Pericardium fibroblast (primary cell): ENCODE results near the gene ZSCAN10. TPM values are rescaled to one million over a fixed set of nuclear protein-coding genes. Genes with fewer than 3 reads are reported as not detected.

ENCODE experiments used
- total RNA-seq: library from RNA; depleted of rRNA; stranded (reverse); fragments of >200 nt; gene quantifications from 2 replicates; pipeline ENCODE4 v1.2.3, GENCODE V29; 2015

The ZSCAN10 gene
- not detected in 2 replicates for total RNA-seq

DNA sequence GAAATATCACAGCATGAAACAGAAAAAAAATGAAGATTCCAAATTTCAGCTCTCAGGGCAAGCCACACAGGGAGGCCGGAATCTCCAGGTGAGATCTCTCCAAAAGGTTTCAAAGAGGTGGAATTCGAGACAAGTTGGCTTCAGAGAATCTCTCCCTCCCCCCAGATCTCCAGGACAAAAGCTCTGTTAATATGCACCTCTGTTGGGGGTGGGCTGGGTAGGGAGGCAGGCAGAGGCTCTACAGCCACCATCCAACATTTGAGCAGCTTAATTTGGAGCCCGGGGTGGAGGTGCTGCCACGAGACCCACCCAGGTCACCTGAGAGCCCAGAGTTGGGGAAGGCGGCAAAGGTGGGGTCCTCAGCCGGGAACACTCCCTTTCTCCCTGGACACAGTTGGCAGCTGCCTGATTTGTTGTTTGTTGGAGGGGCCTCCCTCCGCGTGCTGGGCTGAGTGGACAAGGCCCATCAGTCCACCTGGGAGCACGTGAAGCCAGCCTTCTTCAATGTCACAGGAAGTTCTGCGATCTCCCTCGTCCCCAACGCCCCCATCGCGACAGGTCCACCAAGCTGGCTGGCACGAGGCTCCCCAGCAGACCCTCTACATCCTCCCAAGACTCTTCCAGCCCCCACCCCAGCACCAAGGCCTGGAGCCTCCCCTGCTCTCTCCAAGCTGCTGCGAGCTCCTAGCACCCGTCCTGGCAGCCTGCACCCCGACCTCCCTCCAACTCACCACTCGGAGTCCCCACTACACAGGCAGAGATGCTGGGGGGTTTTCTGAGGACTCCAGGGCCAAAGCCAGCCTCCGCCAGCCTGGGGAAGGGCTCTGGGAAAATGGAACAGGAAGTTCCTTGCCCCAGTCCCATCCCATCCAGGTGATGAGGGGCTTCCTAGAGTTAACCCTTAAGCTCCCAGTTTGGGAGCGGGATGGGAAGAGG, at the start of gene ZSCAN10:
TSS of gene ZSCAN10 (minus strand) at position 836 of the 936 bp plus-strand sequence. CDS start 6,357 bp downstream, outside the sequence.

DNA sequence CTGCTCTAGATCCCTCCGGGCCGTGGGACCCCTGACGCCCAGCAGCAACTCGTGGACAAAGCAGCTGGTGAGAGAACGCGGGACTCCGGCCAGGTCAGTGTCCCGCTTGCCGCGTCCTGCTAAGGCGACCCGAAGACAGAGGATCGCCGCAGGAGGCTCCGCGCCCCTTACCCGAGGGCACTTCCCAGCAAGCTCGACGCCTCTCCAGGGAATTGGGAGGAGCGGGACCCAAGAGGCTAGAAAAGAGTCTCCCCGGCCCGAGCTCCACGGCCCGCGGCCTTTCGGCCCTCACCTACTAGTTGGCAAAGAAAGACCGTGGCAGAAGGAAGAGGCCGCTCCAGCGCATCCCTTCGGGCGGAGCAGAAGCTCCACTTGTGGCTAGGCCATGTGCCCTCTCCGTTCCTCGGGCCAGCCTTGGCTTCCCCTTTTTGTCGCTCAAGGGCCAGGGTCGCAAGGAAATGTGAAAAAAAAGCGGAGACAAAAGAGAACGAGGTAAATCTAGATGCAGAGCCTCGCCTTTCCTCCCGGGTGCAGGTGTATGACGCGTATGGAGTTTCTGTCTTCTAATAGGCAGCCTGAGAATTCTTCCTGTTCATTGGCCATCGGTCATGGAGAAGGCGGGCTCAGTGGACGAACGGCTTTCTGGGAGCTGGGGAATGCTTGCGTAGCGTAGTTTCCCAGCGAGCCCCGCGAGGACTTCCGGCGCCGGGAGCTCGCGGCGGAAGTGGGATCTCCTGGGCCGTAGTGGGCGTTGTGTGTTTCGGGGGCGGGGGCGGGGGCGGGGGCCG, 35.4 kb upstream of the ZSCAN10 start, which contains the start of gene ZNF213:
TSS of gene ZNF213 (plus strand) at position 692 of the 788 bp plus-strand sequence. CDS start 2,252 bp downstream, outside the sequence.

DNA sequence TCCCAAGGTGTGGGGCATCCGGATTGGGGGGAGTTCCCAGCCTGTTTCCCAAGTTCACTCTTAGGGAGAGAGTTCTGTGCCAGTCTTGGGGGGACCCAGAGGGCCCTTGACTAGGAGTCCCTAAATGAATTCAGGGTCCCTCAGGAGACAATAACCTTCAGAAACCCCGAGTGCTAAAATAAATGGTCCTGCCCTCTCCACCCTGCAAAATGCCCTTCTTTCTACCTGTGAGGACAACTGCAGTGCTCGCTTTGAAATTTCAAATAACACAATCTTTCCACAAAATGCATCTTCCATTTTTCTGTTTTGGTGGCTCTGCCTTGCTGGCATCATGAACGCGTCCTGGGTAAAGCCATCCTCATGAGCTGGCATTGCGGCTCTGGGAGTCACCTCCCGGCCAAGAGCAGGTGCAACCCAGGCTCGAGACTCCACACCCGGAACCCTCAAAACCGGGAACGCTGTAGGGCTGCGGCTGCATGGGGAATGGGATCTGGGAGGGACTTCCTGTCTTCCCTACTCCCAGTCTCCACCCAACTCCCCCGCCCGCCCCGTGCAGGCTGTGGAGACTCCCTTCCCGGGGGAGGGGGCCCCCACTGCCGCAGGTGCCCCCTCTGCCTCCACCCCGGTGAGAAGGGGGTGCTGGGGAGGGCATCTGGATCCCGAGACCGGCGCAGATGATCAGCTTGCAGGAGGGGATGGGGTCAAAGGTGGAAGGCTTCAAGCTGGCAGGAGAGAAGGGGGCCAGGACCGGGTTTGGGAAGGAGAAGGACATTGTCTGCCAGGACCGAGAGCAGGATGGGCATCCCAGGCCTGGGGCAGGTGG, 13.2 kb upstream of the ZSCAN10 start, which contains the start of gene ZNF205:
TSS of gene ZNF205 (plus strand) at position 529 of the 823 bp plus-strand sequence. CDS start 845 bp downstream, outside the sequence.

DNA sequence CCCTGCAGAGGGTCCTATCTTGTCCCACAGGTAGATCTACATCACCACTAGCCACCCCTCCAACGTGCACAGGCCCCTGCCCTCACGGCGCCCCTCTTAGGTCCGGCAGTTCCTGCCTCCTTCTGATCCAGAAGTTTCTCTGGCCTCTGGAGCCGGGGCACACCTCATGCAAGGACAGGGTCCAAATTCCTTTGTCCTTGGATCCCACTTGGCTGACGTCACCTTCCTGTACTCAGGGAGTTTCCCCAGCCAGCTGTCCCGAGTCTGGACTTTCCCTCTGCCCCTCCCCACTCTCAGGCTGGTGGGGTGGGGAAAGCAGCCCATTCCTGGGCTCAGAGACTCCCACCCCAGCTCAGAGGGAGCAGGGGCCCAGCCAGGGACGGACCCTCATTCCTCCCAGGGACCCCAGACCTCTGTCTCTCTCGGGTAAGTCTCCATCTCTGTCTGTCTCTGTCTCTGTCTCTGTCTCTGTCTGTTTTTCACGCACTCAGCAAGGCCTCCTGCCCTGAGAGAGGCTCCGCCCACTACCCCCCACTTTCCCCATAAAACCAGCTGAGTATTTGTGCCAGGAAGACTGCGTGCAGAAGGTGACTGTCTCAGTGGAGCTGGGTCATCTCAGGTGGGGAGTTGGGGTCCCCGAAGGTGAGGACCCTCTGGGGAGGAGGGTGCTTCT, 33.9 kb downstream of the ZSCAN10 start, which contains the start of gene IL32:
TSS of gene IL32 (plus strand) at position 572 of the 673 bp plus-strand sequence. CDS start 172 bp downstream, outside the sequence.

DNA sequence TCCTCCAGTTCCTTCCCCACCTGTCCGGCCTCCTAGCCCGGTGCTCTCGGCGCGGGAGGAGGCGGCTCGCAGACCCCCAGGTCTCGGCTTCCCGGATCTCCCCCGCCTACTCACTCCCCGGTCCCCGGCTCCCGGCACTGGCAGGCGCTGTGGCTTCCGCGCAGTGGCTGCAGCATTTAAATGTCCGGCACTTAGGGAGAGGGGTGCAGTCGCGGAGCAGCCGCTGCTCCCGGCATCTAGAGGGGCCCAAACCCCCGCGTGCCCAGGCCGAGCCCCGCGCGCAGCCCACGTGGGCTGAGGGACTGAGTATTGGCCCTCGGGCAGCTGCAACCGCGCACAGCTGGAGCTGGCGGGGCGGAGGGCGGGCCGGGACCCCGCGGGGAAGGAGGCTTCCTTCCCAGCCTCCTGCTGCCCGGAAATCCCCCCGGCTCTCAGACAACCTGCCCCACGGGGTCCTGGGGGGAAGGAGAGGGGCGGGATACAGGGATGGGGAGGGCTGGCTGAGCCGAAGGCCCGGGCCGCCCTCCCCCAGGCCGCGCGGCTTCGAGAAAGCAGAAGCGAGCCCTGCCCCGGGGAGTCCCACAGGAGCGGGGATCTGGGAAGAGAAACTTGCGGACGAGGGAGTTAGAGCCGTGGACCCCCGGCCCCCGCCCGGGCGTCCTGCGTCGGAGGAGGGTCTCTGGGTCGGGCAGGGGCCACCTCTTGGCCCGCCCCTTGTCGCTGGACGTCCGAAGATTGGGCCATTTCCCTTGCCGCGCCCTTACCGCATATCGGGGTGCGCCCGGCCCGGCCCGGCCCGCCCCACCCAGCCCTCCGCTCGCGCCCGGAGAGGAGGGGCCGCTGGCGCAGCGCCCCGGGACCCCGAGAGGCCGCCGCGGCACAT, 53.1 kb downstream of the ZSCAN10 start, which contains the start of gene MMP25:
TSS of gene MMP25 (plus strand) at position 804 of the 883 bp plus-strand sequence. CDS start 357 bp downstream, outside the sequence.

Other genes with a start within 250 kb of the ZSCAN10 start
- not detected in 2 replicates for gene PRSS22, start 241.1 kb downstream of the ZSCAN10 start, total RNA-seq
- gene FLYWCH2, start 216.1 kb downstream of the ZSCAN10 start, total RNA-seq = 74.9 and 165 TPM in 2 replicates
- 27.7 and 33.2 TPM in 2 replicates for gene FLYWCH1, start 187.4 kb downstream of the ZSCAN10 start, total RNA-seq
- 0.23 and 1.8 TPM in 2 replicates for gene KREMEN2, start 135.0 kb downstream of the ZSCAN10 start, total RNA-seq
- gene PAQR4, start 129.9 kb downstream of the ZSCAN10 start, total RNA-seq = 1.8 and 4.0 TPM in 2 replicates
- 2.7 and 3.0 TPM in 2 replicates for gene PKMYT1, start 118.8 kb downstream of the ZSCAN10 start, total RNA-seq
- gene CLDN9, start 86.4 kb downstream of the ZSCAN10 start, total RNA-seq = not detected in 2 replicates
- 0.12 and 0.51 TPM in 2 replicates for gene CLDN6, start 81.1 kb downstream of the ZSCAN10 start, total RNA-seq
- 70.5 and 162 TPM in 2 replicates for gene TNFRSF12A, start 78.9 kb downstream of the ZSCAN10 start, total RNA-seq
- 64.4 and 69.3 TPM in 2 replicates for gene HCFC1R1, start 75.4 kb downstream of the ZSCAN10 start, total RNA-seq
- gene THOC6, start 75.3 kb downstream of the ZSCAN10 start, total RNA-seq = 24.8 and 30.0 TPM in 2 replicates
- gene BICDL2, start 62.4 kb downstream of the ZSCAN10 start, total RNA-seq = 0.23 TPM in 1 of 2 replicates, not detected in the other
- gene MMP25, start 52.7 kb downstream of the ZSCAN10 start, total RNA-seq = under 0.01 TPM in 1 of 2 replicates, not detected in the other
- gene IL32, start 33.7 kb downstream of the ZSCAN10 start, total RNA-seq = 10.7 and 13.4 TPM in 2 replicates
- 10.3 and 10.6 TPM in 2 replicates for gene ZNF205, start 13.3 kb upstream of the ZSCAN10 start, total RNA-seq
- gene ZNF213, start 35.7 kb upstream of the ZSCAN10 start, total RNA-seq = 6.2 and 8.9 TPM in 2 replicates
- gene OR1F1, start 88.9 kb upstream of the ZSCAN10 start, total RNA-seq = not detected in 2 replicates
- gene ZNF200, start 135.9 kb upstream of the ZSCAN10 start, total RNA-seq = 6.1 and 9.9 TPM in 2 replicates
- gene MEFV, start 157.3 kb upstream of the ZSCAN10 start, total RNA-seq = not detected in 2 replicates
- 38.0 and 49.0 TPM in 2 replicates for gene ZNF263, start 184.2 kb upstream of the ZSCAN10 start, total RNA-seq
- 2.3 TPM in 2 replicates for gene TIGD7, start 206.1 kb upstream of the ZSCAN10 start, total RNA-seq
- 8.9 and 20.7 TPM in 2 replicates for gene ZNF75A, start 206.2 kb upstream of the ZSCAN10 start, total RNA-seq